Cardiac muscle cell (in vitro differentiated cells and primary cell): Measurements from ENCODE around the gene PDCD7. TPM values are rescaled to one million over a fixed set of nuclear protein-coding genes. Genes with fewer than 3 reads are reported as not detected.

Experiments used
- DNase-seq, 2 donors: peaks; one replicate each; pipeline versions ENCODE4 v3.0.0 to v3.0.0-alpha.2; 2010 to 2017; ENCODE audit warnings: low read depth in 1 of 2, low spot score in 1 of 2
- H3K27ac ChIP-seq: fragments of 200-600 bp; sonication (generic); 2 replicates; pipeline ENCODE4 v1.5.1; 2016
- H3K27me3 ChIP-seq: fragments of 200-600 bp; sonication (generic); 2 replicates; pipeline ENCODE4 v1.6.0; 2016; ENCODE audit warnings: control low read depth
- H3K36me3 ChIP-seq: fragments of 200-600 bp; sonication (generic); 2 replicates; pipeline ENCODE4 v1.5.1; 2016; ENCODE audit warnings: control low read depth
- H3K4me1 ChIP-seq: fragments of 200-600 bp; sonication (generic); 2 replicates; pipeline ENCODE4 v1.8.1; 2017; ENCODE audit warnings: low read depth, mild to moderate bottlenecking, mixed run types
- H3K4me3 ChIP-seq: fragments of 200-600 bp; sonication (generic); 2 replicates; pipeline ENCODE4 v1.5.1; 2016; ENCODE audit warnings: mild to moderate bottlenecking
- H3K9me3 ChIP-seq: fragments of 200-600 bp; sonication (generic); 2 replicates; pipeline ENCODE4 v1.5.1; 2017; ENCODE audit warnings: low read depth, mild to moderate bottlenecking, control low read depth
- CTCF ChIP-seq: IDR thresholded peaks from 2 replicates; pipeline ENCODE4 v1.5.1; 2012; ENCODE audit warnings: low read depth, mild to moderate bottlenecking, low read length
- polyA plus RNA-seq: library from polyadenylated mRNA; unstranded; fragments of >200 nt; fragmentation: Nextera tagmentation; extraction: Ambion mirVana; gene quantifications from 2 replicates; pipeline ENCODE4 v1.2.1, GENCODE V29; 2016
- total RNA-seq: library from RNA; depleted of rRNA; stranded (reverse); fragments of >200 nt; gene quantifications from 2 replicates; pipeline ENCODE4 v1.2.3, GENCODE V29; 2016

Gene PDCD7
- total and polyA plus RNA-seq, 2 experiments from 2014 or later: 18.7 to 35.5 TPM

DNA sequence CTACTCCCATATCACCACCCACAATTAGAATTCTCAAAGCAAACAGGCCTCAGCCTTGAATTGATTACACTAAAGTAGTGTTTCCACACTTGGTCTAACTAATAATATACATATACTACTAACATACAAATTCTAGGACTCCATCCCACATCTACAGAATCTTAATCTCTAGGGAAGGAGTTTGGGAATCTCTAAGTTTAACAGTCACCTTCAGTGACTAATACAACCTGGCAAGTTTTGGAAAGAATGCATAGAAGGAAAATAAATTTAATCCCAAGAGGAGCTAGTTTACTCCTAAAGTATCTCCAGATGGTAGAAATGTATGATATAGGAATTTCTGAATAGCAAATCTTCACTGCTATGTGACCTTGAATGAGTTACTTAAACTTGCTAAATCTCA, 42.4 kb upstream of the PDCD7 start:
- no peak for TF ChIP-seq CTCF
- no peaks in the 10 kb centered on the region for H3K27me3 ChIP-seq
- H3K4me3 ChIP-seq: no peak overlapping the region
- no peak for DNase-seq
- H3K9me3 ChIP-seq: no peaks in the 10 kb centered on the region
- H3K36me3 ChIP-seq: peaks cover 60% of the 10 kb centered on the region
- H3K4me1 ChIP-seq: no peaks in the 10 kb centered on the region
- no peak overlapping the region for H3K27ac ChIP-seq

DNA sequence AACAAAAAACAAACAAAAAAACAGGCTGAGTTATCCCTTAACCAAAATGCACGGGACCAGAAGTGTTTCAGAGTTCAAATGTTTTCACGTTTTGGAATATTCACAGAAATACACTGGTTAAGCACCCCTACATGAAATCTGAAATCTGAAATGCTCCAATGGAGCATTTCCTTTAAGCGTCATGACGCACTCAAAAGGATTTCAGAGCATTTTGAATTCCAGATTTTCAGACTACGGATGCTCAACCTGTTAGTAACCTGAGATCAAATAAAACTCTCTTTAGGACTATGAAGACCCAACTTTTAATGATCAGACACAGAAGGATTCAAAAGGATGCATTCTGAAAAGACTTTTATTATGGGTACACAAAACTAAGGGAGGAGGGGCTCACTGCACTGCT, 41.9 kb upstream of the PDCD7 start:
- TF ChIP-seq CTCF: no peak
- H3K9me3 ChIP-seq: no peaks in the 10 kb centered on the region
- no peaks in the 10 kb centered on the region for H3K4me1 ChIP-seq
- H3K4me3 ChIP-seq: no peak overlapping the region
- no peaks in the 10 kb centered on the region for H3K27me3 ChIP-seq
- DNase-seq: no peak
- no peak overlapping the region for H3K27ac ChIP-seq
- peaks cover 62% of the 10 kb centered on the region for H3K36me3 ChIP-seq

- DNase-seq: no peak
- H3K4me1 ChIP-seq: no peaks in the 10 kb centered on the region
- no peaks in the 10 kb centered on the region for H3K27me3 ChIP-seq
- no peaks in the 10 kb centered on the region for H3K9me3 ChIP-seq
- H3K4me3 ChIP-seq: no peak overlapping the region
- no peak for TF ChIP-seq CTCF
- H3K36me3 ChIP-seq: peaks cover 63% of the 10 kb centered on the region
- no peak overlapping the region for H3K27ac ChIP-seq
Observed at GRCh38 chr15:65174509-65174908, 40.9 kb upstream of the PDCD7 start.

- Histone ChIP-seq H3K36me3 (peaks cover 48% of the 10 kb centered on the region), H3K27ac (no peak overlapping the region), H3K27me3 (no peaks in the 10 kb centered on the region), H3K9me3 (no peaks in the 10 kb centered on the region), H3K4me1 (no peaks in the 10 kb centered on the region), H3K4me3 (no peak overlapping the region)
- TF ChIP-seq CTCF: no peak
- DNase-seq: no peak
Observed at GRCh38 chr15:65172531-65172930, 38.9 kb upstream of the PDCD7 start.

- no peaks in the 10 kb centered on the region for H3K9me3 ChIP-seq
- H3K4me1 ChIP-seq: no peaks in the 10 kb centered on the region
- H3K36me3 ChIP-seq: peaks cover 44% of the 10 kb centered on the region
- no peak overlapping the region for H3K4me3 ChIP-seq
- DNase-seq: no peak
- no peak for TF ChIP-seq CTCF
- H3K27me3 ChIP-seq: no peaks in the 10 kb centered on the region
- no peak overlapping the region for H3K27ac ChIP-seq
Observed at GRCh38 chr15:65171428-65171827, 37.8 kb upstream of the PDCD7 start.

- Histone ChIP-seq H3K4me3 (no peak overlapping the region), H3K27me3 (no peaks in the 10 kb centered on the region), H3K9me3 (no peaks in the 10 kb centered on the region), H3K4me1 (no peaks in the 10 kb centered on the region), H3K36me3 (peaks cover 48% of the 10 kb centered on the region), H3K27ac (no peak overlapping the region)
- no peak for TF ChIP-seq CTCF
- DNase-seq: no peak
Observed at GRCh38 chr15:65165875-65166274, 32.3 kb upstream of the PDCD7 start.
